ENCODE results near the gene GRID2.
A peak's percentile ranks its signal among the peaks of the same experiment; 100 is the strongest.

GRID2 gene

DNA sequence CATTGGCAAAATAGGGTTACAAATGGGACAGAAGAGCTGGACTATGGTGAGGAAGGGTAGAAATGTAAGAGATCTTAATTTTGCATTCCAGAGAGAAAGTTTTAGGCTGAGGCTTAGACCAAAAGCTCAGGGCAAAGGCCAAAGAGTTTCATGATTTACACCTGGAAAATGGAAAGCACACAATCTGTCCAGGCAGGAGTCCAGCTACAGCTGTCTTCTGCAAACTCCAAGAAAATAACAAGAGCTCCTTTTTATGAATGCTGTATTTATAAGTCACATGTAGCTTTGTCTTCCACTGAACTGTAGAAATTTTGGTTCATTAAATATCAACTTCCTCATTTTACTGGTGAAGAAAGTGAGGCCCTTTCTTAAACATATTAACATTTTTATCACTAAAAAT, 1236.8 kb downstream of the GRID2 start:
- peak overlapping the region in 1 of 3 experiments; percentile 21 for H3K27ac Mint-ChIP-seq
- H3K27me3 Mint-ChIP-seq (ENCODE audit: low read depth) = no peaks in the 10 kb centered on the region
- no peaks in the 10 kb centered on the region for H3K9me3 Mint-ChIP-seq
- no peaks in the 10 kb centered on the region for H3K36me3 Mint-ChIP-seq (ENCODE audit: low read depth)
- H3K4me1 Mint-ChIP-seq = peaks cover 5% of the 10 kb centered on the region
- TF ChIP-seq, protein P1, sequence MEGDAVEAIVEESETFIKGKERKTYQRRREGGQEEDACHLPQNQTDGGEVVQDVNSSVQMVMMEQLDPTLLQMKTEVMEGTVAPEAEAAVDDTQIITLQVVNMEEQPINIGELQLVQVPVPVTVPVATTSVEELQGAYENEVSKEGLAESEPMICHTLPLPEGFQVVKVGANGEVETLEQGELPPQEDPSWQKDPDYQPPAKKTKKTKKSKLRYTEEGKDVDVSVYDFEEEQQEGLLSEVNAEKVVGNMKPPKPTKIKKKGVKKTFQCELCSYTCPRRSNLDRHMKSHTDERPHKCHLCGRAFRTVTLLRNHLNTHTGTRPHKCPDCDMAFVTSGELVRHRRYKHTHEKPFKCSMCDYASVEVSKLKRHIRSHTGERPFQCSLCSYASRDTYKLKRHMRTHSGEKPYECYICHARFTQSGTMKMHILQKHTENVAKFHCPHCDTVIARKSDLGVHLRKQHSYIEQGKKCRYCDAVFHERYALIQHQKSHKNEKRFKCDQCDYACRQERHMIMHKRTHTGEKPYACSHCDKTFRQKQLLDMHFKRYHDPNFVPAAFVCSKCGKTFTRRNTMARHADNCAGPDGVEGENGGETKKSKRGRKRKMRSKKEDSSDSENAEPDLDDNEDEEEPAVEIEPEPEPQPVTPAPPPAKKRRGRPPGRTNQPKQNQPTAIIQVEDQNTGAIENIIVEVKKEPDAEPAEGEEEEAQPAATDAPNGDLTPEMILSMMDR (IDR thresholded peaks at IDR 0.05; ENCODE audit: unreplicated experiment in 3 of 3) = no peak
- H3K4me3 Mint-ChIP-seq = no peak overlapping the region

DNA sequence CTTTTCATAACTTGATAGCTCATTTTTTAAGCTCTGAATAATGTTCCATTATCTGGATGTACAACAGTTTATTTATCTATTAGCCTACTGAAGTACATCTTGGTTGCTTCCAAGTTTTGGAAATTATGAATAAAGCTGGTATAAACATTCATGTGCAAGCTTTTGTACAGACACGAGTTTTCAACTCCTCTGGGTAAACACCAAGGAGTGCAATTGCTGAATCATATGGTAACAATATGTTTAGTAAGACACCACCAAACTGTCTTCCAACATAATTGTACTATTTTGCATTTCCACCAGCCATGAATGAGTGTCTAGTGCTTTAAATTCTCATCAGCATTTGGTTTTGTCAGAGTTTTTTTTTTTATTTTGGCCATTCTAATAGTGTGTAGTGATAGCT, 1258.1 kb downstream of the GRID2 start:
- Mint-ChIP-seq H3K4me1 (no peaks in the 10 kb centered on the region), H3K36me3 (ENCODE audit: low read depth) (no peaks in the 10 kb centered on the region), H3K9me3 (peaks cover 11% of the 10 kb centered on the region), H3K27ac (no peak overlapping the region), H3K4me3 (no peak overlapping the region), H3K27me3 (ENCODE audit: low read depth) (no peaks in the 10 kb centered on the region)
- TF ChIP-seq, protein P1 (IDR thresholded peaks at IDR 0.05; ENCODE audit: unreplicated experiment in 3 of 3) = no peak

DNA sequence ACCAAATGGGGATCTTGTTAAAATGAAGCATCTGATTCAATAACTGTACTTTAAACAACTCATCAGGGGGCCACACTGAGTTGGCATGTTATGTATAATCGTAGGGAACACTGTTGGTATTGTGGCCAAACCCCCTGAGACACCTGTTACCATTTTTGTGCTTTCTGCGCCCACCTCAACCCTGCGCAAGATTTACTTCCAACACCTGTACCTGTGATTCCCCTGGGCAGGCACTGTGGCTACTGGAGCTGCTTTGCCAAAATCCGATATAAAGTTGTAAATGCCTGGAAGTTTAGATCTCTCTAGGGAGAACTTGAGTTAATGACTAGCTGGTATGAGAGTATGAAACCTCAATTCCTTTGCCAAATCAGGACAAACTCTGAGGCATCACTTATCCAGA, 1265.0 kb downstream of the GRID2 start:
- Mint-ChIP-seq H3K36me3 (ENCODE audit: low read depth) (no peaks in the 10 kb centered on the region), H3K4me1 (no peaks in the 10 kb centered on the region), H3K9me3 (no peaks in the 10 kb centered on the region), H3K4me3 (no peak overlapping the region), H3K27ac (no peak overlapping the region), H3K27me3 (ENCODE audit: low read depth) (no peaks in the 10 kb centered on the region)
- TF ChIP-seq, protein P1 (IDR thresholded peaks at IDR 0.05; ENCODE audit: unreplicated experiment in 3 of 3) = no peak

DNA sequence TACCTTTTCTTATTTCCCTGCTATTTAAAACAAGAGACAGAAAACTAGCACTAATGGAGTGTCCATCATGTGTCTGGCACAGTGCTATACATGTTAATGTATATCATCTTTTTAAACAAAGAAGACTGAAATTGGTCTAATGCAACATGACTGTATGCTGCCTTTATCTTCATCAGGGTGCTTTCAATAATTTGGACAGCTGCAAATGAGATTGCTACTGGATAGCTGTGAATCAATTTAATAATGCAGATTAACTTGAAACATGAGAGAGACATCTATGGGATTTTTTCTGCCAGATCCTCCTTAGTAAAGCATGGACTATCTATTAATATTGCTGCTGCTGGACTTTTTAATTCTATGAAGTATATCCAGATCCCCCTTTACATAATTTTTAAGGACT, 1269.5 kb downstream of the GRID2 start:
- Mint-ChIP-seq H3K4me3 (no peak overlapping the region), H3K27me3 (ENCODE audit: low read depth) (no peaks in the 10 kb centered on the region), H3K36me3 (ENCODE audit: low read depth) (no peaks in the 10 kb centered on the region), H3K27ac (no peak overlapping the region), H3K4me1 (no peaks in the 10 kb centered on the region), H3K9me3 (no peaks in the 10 kb centered on the region)
- TF ChIP-seq, protein P1 (IDR thresholded peaks at IDR 0.05; ENCODE audit: unreplicated experiment in 3 of 3) = no peak

DNA sequence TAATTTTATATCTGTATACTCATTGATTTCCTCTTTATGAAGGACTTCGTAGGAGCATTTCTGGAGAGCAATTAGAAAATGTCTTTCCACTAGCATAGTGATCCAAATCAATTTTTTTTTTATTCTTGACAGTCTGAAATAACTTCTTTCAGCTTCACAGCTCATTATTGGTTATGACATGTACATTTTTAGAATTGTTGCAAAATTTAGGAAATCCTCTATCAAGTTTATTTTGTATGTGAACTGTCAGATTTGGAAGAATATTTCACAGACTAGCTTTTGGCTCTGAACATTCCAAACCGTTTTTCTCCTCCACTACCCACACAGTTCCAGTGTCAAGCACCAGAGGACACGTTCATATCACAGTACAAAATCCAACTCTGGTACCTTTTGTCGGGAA, 1275.2 kb downstream of the GRID2 start:
- Mint-ChIP-seq H3K4me1 (no peaks in the 10 kb centered on the region), H3K4me3 (no peak overlapping the region), H3K9me3 (peaks cover 2% of the 10 kb centered on the region), H3K27me3 (ENCODE audit: low read depth) (no peaks in the 10 kb centered on the region), H3K36me3 (ENCODE audit: low read depth) (no peaks in the 10 kb centered on the region), H3K27ac (no peak overlapping the region)
- TF ChIP-seq, protein P1 (IDR thresholded peaks at IDR 0.05; ENCODE audit: unreplicated experiment in 3 of 3) = no peak

DNA sequence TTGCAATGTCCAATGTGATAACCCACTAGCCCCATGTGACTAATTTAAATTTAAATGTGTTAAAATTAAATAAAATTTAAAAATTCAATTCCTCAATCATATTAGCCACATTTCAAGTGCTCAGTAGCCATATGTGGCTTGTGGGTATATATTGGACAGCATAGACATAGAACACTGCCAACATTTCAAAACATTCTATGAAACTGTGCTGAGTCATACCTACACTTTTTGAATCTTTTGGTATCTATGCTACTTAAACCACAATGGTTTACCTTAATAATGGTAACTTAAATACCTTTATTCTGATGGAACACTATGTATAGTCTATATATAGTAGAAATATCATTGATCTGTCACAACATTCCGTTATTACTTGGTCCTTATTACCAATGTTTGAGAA, 1301.4 kb downstream of the GRID2 start:
- Mint-ChIP-seq H3K4me1 (no peaks in the 10 kb centered on the region), H3K27ac (no peak overlapping the region), H3K4me3 (no peak overlapping the region), H3K9me3 (peaks cover 11% of the 10 kb centered on the region), H3K27me3 (ENCODE audit: low read depth) (no peaks in the 10 kb centered on the region), H3K36me3 (ENCODE audit: low read depth) (no peaks in the 10 kb centered on the region)
- TF ChIP-seq, protein P1 (IDR thresholded peaks at IDR 0.05; ENCODE audit: unreplicated experiment in 3 of 3) = no peak

Data from nephron (organoid).